HepG2 (cell line): ENCODE data around the gene MYCBP2. TPM values are rescaled to one million over a fixed set of nuclear protein-coding genes. Genes with fewer than 3 reads are reported as not detected.

Experiments used
- AHR ChIP-seq: IDR thresholded peaks from 2 replicates; pipeline ENCODE4 v1.6.1; 2018; ENCODE audit warnings: missing genetic modification reagents, missing compliant biosample characterization
- ARID3A ChIP-seq: IDR thresholded peaks from 2 replicates; pipeline ENCODE4 v1.6.1; 2012; ENCODE audit warnings: low read depth, low read length, improper control_type of control experiment
- HNF1A ChIP-seq, 2 experiments: sonication (generic) in 1 of 2; formaldehyde crosslinking in 1 of 2; IDR thresholded peaks; 2 replicates each; pipeline versions ENCODE4 v1.4.0 to v1.6.1; 2016 to 2020; ENCODE audit warnings: borderline replicate concordance in 1 of 2, low read depth in 1 of 2, mild to moderate bottlenecking in 1 of 2, missing genetic modification reagents in 1 of 2
- NBN ChIP-seq: fragments of 450-650 bp; conservative IDR thresholded peaks from 2 replicates; pipeline ENCODE4 v1.6.1; 2017
- PHF20 ChIP-seq: sonication (generic); formaldehyde crosslinking; IDR thresholded peaks from 2 replicates; pipeline ENCODE4 v1.5.0; 2020; ENCODE audit warnings: mild to moderate bottlenecking, missing genetic modification reagents
- POLR2AphosphoS5 ChIP-seq: IDR thresholded peaks from 2 replicates; pipeline ENCODE4 v1.6.1; 2012; ENCODE audit warnings: low read depth, low read length
- SIX4 ChIP-seq: sonication (generic); formaldehyde crosslinking; IDR thresholded peaks from 2 replicates; pipeline ENCODE4 v1.4.0; 2020; ENCODE audit warnings: missing genetic modification reagents
- SMARCE1 ChIP-seq: fragments of 450-650 bp; IDR thresholded peaks from 2 replicates; pipeline ENCODE4 v1.6.1; 2017; ENCODE audit warnings: borderline replicate concordance
- TBP ChIP-seq: sonication (generic); formaldehyde crosslinking; IDR thresholded peaks from 2 replicates; pipeline ENCODE4 v1.5.0; 2020; ENCODE audit warnings: missing genetic modification reagents
- TERF1 ChIP-seq: sonication (generic); formaldehyde crosslinking; IDR thresholded peaks from 2 replicates; pipeline ENCODE4 v1.8.0; 2022; ENCODE audit warnings: mild to moderate bottlenecking, missing genetic modification reagents, moderate library complexity
- XRCC5 ChIP-seq: fragments of 200-400 bp; formaldehyde crosslinking; optimal IDR thresholded peaks from 2 replicates; pipeline ENCODE3; 2017; ENCODE audit warnings: mild to moderate bottlenecking, low read length
- ZFP37 ChIP-seq: sonication (generic); formaldehyde crosslinking; IDR thresholded peaks from 2 replicates; pipeline ENCODE4 v1.4.0; 2020; ENCODE audit warnings: missing genetic modification reagents, borderline replicate concordance
- ZHX2 ChIP-seq, 2 experiments: sonication (generic) in 1 of 2; formaldehyde crosslinking in 1 of 2; IDR thresholded peaks; 2 replicates each; pipeline versions ENCODE4 v1.6.1 to v1.9.0; 2014 to 2022; ENCODE audit warnings: antibody characterized with exemption in 1 of 2, borderline replicate concordance in 1 of 2, inconsistent platforms in 1 of 2, low read depth in 1 of 2, missing genetic modification reagents in 1 of 2
- ZNF567 ChIP-seq: sonication (generic); formaldehyde crosslinking; IDR thresholded peaks from 2 replicates; pipeline ENCODE4 v1.8.1; 2023; ENCODE audit warnings: mild to moderate bottlenecking, missing genetic modification reagents, borderline replicate concordance
- ZSCAN20 ChIP-seq: sonication (generic); formaldehyde crosslinking; IDR thresholded peaks from 2 replicates; pipeline ENCODE4 v1.4.0; 2020; ENCODE audit warnings: missing genetic modification reagents, mild to moderate bottlenecking, borderline replicate concordance
- polyA plus RNA-seq, 8 experiments: library from polyadenylated mRNA; depleted of rRNA in 3 of 8; stranded (reverse) in 7 of 8; unstranded in 1 of 8; fragments of >200 nt; fragmentation: Illumina TruSeq in 4 of 8; extraction: Trizol in 4 of 8; gene quantifications; 2 replicates each; pipeline versions ENCODE4 v1.2.1 to v1.2.3, GENCODE V29; 2011 to 2016; ENCODE audit warnings: low read depth in 4 of 8, missing spikeins in 1 of 8, mixed read lengths in 1 of 8; ENCODE audit not compliant: insufficient read depth in 1 of 8
- total RNA-seq, 5 experiments: library from RNA; depleted of rRNA; stranded (reverse); fragments of >200 nt; fragmentation: Illumina TruSeq; extraction: Trizol; gene quantifications; 2 replicates each; pipeline ENCODE4 v1.2.3, GENCODE V29; 2016; ENCODE audit warnings: low read depth in 1 of 5

MYCBP2 gene
- total and polyA plus RNA-seq, 2 of the 13 experiments (the other 11 are each of a cell fraction or from before 2014, with no cell fraction given), result 16.3 to 35.3 TPM

- no peak for TF ChIP-seq HNF1A (IDR thresholded peaks at IDR 0.05; ENCODE audit: low read depth)
- no peak for TF ChIP-seq HNF1A (CRISPR knock-in tag; IDR thresholded peaks at IDR 0.05; ENCODE audit: borderline replicate concordance)
- TF ChIP-seq AHR, result peak; percentile 72
- no peak for TF ChIP-seq ZNF567 (CRISPR knock-in tag)
- TF ChIP-seq TBP (CRISPR knock-in tag), result no peak
- TF ChIP-seq ZFP37 (CRISPR knock-in tag), result peak; percentile 63; the same call in 1 of the 2 replicates
- no peak for TF ChIP-seq ZHX2 (IDR thresholded peaks at IDR 0.05; ENCODE audit: low read depth)
- no peak for TF ChIP-seq ZHX2 (CRISPR knock-in tag; IDR thresholded peaks at IDR 0.05; ENCODE audit: borderline replicate concordance)
- TF ChIP-seq ZSCAN20, result no peak
- TF ChIP-seq TERF1 (CRISPR knock-in tag), result no peak
- no peak for TF ChIP-seq NBN
- TF ChIP-seq PHF20 (CRISPR knock-in tag), result peak; percentile 70
- TF ChIP-seq ARID3A, result peak; percentile 72; the same call in 1 of the 2 replicates
- TF ChIP-seq XRCC5, result peak; percentile 74
- no peak for TF ChIP-seq SMARCE1
- peak; percentile 84 for TF ChIP-seq POLR2AphosphoS5
- no peak for TF ChIP-seq SIX4 (CRISPR knock-in tag)
Observed at GRCh38 chr13:77326905-77327604, at the start of gene MYCBP2 (continued).
